ENCODE results near the gene RNF31. TPM values are rescaled to one million over a fixed set of nuclear protein-coding genes. Genes with fewer than 3 reads are reported as not detected.

RNF31 gene
- total and polyA plus RNA-seq, 2 of the 13 experiments (the other 11 are each of a cell fraction or from before 2014, with no cell fraction given) = 48.2 to 86.8 TPM

GRCh38 chr14:24098927-24099813, 48.1 kb upstream of the RNF31 start (continued):
- TF ChIP-seq, protein P1, sequence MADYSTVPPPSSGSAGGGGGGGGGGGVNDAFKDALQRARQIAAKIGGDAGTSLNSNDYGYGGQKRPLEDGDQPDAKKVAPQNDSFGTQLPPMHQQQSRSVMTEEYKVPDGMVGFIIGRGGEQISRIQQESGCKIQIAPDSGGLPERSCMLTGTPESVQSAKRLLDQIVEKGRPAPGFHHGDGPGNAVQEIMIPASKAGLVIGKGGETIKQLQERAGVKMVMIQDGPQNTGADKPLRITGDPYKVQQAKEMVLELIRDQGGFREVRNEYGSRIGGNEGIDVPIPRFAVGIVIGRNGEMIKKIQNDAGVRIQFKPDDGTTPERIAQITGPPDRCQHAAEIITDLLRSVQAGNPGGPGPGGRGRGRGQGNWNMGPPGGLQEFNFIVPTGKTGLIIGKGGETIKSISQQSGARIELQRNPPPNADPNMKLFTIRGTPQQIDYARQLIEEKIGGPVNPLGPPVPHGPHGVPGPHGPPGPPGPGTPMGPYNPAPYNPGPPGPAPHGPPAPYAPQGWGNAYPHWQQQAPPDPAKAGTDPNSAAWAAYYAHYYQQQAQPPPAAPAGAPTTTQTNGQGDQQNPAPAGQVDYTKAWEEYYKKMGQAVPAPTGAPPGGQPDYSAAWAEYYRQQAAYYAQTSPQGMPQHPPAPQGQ (CRISPR knock-in tag; IDR thresholded peaks at IDR 0.05; ENCODE audit: borderline replicate concordance) = no peak
- no peak for TF ChIP-seq ZSCAN30 (CRISPR knock-in tag; IDR thresholded peaks at IDR 0.05)
- TF ChIP-seq JARID2 (CRISPR knock-in tag; IDR thresholded peaks at IDR 0.05; ENCODE audit: insufficient replicate concordance) = no peak
- TF ChIP-seq, protein P2, sequence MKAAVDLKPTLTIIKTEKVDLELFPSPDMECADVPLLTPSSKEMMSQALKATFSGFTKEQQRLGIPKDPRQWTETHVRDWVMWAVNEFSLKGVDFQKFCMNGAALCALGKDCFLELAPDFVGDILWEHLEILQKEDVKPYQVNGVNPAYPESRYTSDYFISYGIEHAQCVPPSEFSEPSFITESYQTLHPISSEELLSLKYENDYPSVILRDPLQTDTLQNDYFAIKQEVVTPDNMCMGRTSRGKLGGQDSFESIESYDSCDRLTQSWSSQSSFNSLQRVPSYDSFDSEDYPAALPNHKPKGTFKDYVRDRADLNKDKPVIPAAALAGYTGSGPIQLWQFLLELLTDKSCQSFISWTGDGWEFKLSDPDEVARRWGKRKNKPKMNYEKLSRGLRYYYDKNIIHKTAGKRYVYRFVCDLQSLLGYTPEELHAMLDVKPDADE (CRISPR knock-in tag; IDR thresholded peaks at IDR 0.05) = no peak
- TF ChIP-seq IKZF4 (CRISPR knock-in tag; IDR thresholded peaks at IDR 0.05; ENCODE audit: borderline replicate concordance, low read depth, not compliant biosample characterization) = no peak
- no peak for TF ChIP-seq ZNF276 (CRISPR knock-in tag; IDR thresholded peaks at IDR 0.05; ENCODE audit: low read depth)
- peak; percentile 64; the same call in 1 of the 2 replicates for TF ChIP-seq ZNF782 (CRISPR knock-in tag; IDR thresholded peaks at IDR 0.05; ENCODE audit: borderline replicate concordance)
- TF ChIP-seq MTF2 (CRISPR knock-in tag; IDR thresholded peaks at IDR 0.05; ENCODE audit: borderline replicate concordance) = no peak
- TF ChIP-seq ZNF556 (CRISPR knock-in tag; IDR thresholded peaks at IDR 0.05; ENCODE audit: borderline replicate concordance) = no peak
- no peak for TF ChIP-seq ZNF496 (CRISPR knock-in tag; IDR thresholded peaks at IDR 0.05; ENCODE audit: insufficient replicate concordance)
- TF ChIP-seq, protein P3, sequence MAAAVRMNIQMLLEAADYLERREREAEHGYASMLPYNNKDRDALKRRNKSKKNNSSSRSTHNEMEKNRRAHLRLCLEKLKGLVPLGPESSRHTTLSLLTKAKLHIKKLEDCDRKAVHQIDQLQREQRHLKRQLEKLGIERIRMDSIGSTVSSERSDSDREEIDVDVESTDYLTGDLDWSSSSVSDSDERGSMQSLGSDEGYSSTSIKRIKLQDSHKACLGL (CRISPR knock-in tag; IDR thresholded peaks at IDR 0.05) = 0 out of 2 replicates have a peak, but pooled peaks have one; percentile 34
- peak; percentile 47; the same call in 1 of the 2 replicates for TF ChIP-seq GABPB1 (CRISPR knock-in tag; IDR thresholded peaks at IDR 0.05)
- TF ChIP-seq, protein P4, sequence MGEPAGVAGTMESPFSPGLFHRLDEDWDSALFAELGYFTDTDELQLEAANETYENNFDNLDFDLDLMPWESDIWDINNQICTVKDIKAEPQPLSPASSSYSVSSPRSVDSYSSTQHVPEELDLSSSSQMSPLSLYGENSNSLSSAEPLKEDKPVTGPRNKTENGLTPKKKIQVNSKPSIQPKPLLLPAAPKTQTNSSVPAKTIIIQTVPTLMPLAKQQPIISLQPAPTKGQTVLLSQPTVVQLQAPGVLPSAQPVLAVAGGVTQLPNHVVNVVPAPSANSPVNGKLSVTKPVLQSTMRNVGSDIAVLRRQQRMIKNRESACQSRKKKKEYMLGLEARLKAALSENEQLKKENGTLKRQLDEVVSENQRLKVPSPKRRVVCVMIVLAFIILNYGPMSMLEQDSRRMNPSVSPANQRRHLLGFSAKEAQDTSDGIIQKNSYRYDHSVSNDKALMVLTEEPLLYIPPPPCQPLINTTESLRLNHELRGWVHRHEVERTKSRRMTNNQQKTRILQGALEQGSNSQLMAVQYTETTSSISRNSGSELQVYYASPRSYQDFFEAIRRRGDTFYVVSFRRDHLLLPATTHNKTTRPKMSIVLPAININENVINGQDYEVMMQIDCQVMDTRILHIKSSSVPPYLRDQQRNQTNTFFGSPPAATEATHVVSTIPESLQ (CRISPR knock-in tag; conservative IDR thresholded peaks at IDR 0.05) = no peak
- no peak for TF ChIP-seq TIGD3 (CRISPR knock-in tag; IDR thresholded peaks at IDR 0.05; ENCODE audit: borderline replicate concordance)

Measured in HepG2 (cell line).